Lower leg skin (tissue), 4 donors: ENCODE measurements around the gene SLC35A1. TPM values are rescaled to one million over a fixed set of nuclear protein-coding genes. Genes with fewer than 3 reads are reported as not detected.

Source experiments
- DNase-seq, 2 donors: peaks; one replicate each; pipeline ENCODE4 v3.0.0-alpha.2; 2019; ENCODE audit warnings: low spot score in 2 of 2
- H3K4me3 ChIP-seq: fragments of 200-600 bp; sonication (generic); 2 replicates; pipeline ENCODE4 v1.5.1; 2017; ENCODE audit warnings: mild to moderate bottlenecking, low read depth; ENCODE audit not compliant: poor library complexity, severe bottlenecking
- POLR2A ChIP-seq, 2 donors: fragments of 450-650 bp; IDR thresholded peaks; one replicate each; pipeline ENCODE4 v1.6.1; 2016 to 2017; ENCODE audit warnings: antibody characterized with exemption in 2 of 2, mild to moderate bottlenecking in 1 of 2, moderate library complexity in 1 of 2
- WGBS, 2 donors: methylation state at CpG; one replicate each; pipeline ENCODE4 v1.1.5; 2018; 5-methylcytosine and 5-hydroxymethylcytosine counted together
- intact Hi-C: fragments of 100-400 bp; cut with DNase I; formaldehyde crosslinking; loops from one replicate; pipeline ENCODE4 v1.15.0; 2023; ENCODE audit warnings: low total_unique reads
- total RNA-seq, 4 donors: library from RNA; depleted of rRNA; stranded (reverse); fragments of >200 nt; gene quantifications; one replicate each; pipeline ENCODE4 v1.1.0, GENCODE V29; 2016
- TF ChIP-seq, protein P1 (sequence below), 3 donors: fragments of 450-650 bp; IDR thresholded peaks; one replicate each; pipeline ENCODE4 v1.5.1; 2016; ENCODE audit warnings: antibody characterized with exemption in 3 of 3, mild to moderate bottlenecking in 3 of 3, moderate library complexity in 2 of 3

SLC35A1 gene
- total RNA-seq, 4 donors from 2014 or later = 19.7 to 29.0 (median 21.7) TPM

DNA sequence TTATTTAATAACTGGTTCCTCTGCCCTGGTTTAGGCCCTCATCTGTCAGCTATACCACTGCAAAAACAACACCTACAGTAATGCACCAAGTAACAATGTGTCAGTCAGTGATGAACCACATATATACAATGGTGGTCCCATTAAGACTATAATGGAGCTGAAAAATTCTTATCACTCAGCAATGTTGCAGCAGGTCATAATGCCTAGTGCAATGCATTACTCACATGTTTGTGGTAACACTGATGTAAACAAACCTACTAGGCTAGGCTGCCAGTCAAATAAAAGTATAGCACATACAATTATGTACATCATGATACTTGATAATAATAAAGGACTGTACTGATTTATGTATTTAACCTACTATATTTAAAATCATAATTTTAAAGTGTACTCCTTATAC, 85.7 kb downstream of the SLC35A1 start:
- H3K4me3 ChIP-seq = no peak overlapping the region
- no peak for TF ChIP-seq POLR2A (IDR thresholded peaks at IDR 0.05)
- TF ChIP-seq, protein P1, sequence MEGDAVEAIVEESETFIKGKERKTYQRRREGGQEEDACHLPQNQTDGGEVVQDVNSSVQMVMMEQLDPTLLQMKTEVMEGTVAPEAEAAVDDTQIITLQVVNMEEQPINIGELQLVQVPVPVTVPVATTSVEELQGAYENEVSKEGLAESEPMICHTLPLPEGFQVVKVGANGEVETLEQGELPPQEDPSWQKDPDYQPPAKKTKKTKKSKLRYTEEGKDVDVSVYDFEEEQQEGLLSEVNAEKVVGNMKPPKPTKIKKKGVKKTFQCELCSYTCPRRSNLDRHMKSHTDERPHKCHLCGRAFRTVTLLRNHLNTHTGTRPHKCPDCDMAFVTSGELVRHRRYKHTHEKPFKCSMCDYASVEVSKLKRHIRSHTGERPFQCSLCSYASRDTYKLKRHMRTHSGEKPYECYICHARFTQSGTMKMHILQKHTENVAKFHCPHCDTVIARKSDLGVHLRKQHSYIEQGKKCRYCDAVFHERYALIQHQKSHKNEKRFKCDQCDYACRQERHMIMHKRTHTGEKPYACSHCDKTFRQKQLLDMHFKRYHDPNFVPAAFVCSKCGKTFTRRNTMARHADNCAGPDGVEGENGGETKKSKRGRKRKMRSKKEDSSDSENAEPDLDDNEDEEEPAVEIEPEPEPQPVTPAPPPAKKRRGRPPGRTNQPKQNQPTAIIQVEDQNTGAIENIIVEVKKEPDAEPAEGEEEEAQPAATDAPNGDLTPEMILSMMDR (IDR thresholded peaks at IDR 0.05) = no peak
- DNase-seq = no peak
- intact Hi-C loops = no loop called here

DNA sequence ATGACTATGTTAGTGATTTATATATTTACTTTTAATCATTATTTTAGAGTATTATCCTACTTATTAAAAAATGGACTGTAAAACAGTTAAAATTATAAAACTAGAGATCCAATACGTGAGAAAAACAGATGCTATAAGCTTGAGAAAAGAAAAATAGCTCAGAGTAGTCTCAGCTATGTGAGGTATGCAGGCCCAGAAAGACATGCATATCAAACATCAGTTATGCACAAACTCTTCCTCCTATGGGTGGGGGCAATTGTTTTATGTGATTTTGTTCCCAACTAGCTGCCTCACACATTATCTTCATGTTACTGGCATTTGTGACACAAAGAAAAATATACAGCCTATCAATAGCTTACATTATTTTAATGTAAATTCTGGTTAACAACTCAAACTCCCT, 88.2 kb downstream of the SLC35A1 start:
- intact Hi-C loops = no loop called here

More for the DNA sequence above, 88.2 kb downstream of the SLC35A1 start:
- TF ChIP-seq, protein P1 (IDR thresholded peaks at IDR 0.05) = no peak
- TF ChIP-seq POLR2A (IDR thresholded peaks at IDR 0.05) = no peak
- DNase-seq = no peak
- no peak overlapping the region for H3K4me3 ChIP-seq
- 83 to 90% methylated on average over 1 of the region's 1 CpG for WGBS, 2 donors

Other genes starting within 250 kb of the SLC35A1 start
- 1 to 10 TPM; 3.1 to 6.2 (median 4.5) TPM for gene SMIM8, start 150.4 kb upstream of the SLC35A1 start, total RNA-seq
- gene GJB7, start 143.7 kb upstream of the SLC35A1 start, total RNA-seq = under 1 TPM in 1 of 4 donors, not detected in 3; 0.10 TPM
- gene C6orf163, start 128.2 kb upstream of the SLC35A1 start, total RNA-seq = 1 to 10 TPM in 2 of 4 donors, under 1 TPM in 1, not detected in 1; 0.84 to 1.9 (median 1.3) TPM
- under 1 TPM in 2 of 4 donors, not detected in 2; 0.25 to 0.59 TPM for gene CFAP206, start 65.0 kb upstream of the SLC35A1 start, total RNA-seq
- gene RARS2, start 117.0 kb downstream of the SLC35A1 start, total RNA-seq = 10 to 100 TPM; 14.7 to 23.2 (median 17.3) TPM
- 10 to 100 TPM in 3 of 4 donors, 1 to 10 TPM in 1; 9.9 to 19.1 (median 12.7) TPM for gene ORC3, start 117.2 kb downstream of the SLC35A1 start, total RNA-seq
- gene AKIRIN2, start 229.3 kb downstream of the SLC35A1 start, total RNA-seq = 10 to 100 TPM; 11.2 to 30.3 (median 17.2) TPM